ENCODE results near the gene UNC5A.

The UNC5A gene

DNA sequence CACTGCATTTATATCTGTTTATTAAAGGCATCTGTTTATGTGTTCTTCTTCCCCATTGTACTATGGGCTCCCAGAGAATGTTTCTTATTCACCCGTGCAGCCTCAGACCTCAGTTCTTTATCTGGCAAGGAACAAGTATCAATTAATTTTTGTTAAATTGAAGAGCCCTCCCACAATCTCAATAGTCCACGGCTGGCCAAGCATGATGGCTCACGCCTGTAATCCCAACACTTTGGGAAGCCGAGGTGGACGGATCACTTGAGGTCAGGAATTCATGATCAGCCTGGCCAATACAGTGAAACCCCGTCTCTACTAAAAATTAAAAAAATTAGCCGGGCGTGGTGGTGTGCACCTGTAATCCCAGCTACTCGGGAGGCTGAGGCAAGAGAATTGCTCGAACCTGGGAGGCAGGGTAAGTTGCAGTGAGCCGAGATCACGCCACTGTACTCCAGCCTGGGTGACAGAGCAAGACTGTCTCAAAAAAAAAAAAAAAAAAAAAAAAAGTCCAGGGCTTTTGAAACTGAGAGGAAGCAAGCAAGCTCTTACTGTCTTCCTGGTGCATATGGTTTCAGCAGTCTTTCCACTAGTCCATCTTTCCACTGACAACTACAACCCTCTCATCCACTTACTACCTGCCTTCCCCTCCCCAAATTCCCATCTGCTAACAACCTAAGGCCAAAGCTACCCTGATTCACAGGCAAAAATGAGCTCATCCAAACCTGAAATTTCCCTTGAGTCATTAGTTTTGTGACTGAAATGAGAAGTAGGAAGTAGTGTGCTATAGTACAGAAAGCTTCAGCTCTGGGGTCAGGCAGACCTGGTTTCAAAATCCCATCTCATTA, 91.1 kb downstream of the UNC5A start:
- DNase-seq = peak; percentile 65

DNA sequence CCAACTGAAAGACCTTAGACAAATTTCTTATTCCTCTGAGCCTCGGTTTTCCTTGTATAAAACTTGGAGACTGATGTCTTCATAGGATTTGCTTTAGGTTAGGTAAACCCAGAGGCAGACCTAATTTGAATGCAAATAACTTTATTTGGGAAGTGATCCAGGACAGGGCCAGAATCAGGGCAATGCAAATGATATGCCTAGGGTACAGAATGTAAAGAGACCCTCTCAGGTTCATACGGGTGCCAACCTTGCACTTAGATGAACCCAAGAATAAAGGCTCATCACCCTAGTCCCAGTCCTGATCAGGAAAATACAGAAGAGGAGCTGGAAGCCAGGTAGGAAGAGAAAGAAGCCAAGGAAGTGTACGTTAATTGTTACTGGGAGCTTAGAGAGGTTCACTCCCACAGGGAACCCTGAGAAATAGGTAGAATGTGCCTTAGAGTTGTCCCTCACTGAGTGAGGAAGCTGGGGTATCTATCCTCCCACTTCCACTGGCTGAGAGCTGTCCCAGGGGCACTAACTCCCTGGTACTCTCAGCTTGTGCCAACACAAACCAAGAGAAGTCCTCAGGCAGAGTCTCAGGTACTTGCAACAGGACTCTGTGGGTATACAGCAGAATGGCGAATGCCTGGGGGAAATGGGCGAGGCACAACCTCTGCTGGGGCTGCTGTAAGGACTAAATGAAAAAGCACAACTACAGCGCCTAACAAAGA, 91.9 kb downstream of the UNC5A start:
- DNase-seq = no peak

DNA sequence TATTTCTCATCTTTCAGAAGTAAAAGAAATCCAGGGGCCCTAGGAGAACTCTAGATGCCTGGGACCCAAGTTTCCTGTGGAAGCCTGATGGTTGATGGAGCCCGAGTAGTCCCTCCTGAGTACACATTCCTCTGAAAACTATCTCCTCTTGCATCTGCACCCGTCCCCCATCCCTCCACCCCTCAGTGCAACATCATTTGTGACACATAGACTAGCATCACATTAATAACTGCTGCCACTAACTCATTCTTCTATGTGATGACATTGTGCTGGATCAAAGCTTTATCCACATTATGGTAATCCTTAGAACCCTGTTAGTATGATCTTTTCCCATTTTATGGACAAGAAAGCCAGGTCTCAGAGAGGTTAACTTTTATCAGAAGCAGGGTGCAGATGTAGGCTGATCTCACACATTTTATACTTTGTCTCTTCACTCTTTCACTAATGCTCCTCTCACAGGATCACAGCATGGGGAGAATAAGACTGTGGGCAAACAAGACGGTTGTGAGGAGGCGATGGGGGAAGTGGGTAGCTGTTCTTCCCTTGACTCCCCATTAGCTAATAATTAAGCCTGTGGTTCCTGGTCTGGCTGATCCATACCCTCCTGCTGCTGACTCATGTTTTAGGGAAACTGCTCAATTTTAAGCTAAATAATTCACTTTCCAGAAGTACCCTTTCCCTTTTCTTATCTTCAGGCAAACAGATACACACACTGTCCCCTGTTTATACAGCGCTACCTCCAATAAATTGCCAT, 92.7 kb downstream of the UNC5A start:
- no peak for DNase-seq

DNA sequence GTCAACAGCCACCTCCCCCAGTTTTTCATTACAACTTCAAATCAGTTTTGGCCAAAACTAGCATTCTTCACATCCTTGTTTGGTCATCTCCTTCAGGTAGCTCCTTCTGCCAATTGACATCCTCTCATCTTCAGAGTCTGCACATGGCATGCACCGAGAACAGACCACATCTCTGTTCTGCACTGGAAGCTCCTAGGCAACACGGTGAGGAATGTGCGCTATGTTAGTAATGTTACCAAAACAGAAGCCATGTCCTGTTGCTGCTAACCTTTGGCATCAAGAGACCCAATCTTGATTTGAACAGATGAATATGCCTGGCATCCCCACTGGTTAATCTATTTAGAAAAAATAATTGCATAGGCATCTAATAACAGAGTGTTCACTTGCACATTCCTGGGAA, 93.9 kb downstream of the UNC5A start:
- no peak for DNase-seq

DNA sequence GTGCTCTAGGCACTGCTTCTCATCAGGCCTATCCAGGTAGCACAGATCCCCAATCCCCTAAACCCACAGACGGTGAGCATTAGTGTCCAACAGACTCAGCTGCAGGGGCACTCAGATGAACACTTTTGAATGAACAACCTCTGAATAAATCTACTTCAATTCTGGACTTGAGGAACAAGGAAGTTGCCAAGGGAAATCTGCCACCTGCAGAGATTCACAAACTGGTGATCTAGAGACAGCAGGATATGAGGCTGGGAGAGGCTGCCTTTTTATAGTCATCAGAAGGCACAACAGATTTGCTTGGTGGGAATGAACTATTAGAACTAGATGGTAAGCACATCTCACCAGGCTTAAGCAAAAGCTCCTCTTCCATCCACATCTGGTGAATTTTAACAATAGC, 95.8 kb downstream of the UNC5A start:
- no peak for DNase-seq

DNA sequence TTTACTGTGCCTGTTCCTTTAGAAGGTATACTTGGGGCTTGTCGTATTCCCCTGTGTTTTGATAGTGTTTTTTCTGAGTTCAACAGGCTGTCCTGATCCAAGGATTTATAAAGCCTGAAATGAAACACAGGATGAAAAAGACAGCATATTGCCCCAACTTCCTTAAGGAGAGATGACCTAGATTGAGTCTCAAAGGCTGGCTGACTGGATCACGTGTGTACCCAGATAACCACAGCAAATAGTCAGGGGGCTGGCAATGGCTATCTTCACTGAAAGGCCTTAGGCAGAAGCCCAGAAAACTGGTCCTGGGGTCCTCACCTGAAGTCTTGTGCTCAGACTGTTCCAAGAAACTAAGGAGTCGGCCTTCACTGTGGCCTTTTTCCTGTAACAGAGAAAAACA, 96.4 kb downstream of the UNC5A start:
- no peak for DNase-seq

DNA sequence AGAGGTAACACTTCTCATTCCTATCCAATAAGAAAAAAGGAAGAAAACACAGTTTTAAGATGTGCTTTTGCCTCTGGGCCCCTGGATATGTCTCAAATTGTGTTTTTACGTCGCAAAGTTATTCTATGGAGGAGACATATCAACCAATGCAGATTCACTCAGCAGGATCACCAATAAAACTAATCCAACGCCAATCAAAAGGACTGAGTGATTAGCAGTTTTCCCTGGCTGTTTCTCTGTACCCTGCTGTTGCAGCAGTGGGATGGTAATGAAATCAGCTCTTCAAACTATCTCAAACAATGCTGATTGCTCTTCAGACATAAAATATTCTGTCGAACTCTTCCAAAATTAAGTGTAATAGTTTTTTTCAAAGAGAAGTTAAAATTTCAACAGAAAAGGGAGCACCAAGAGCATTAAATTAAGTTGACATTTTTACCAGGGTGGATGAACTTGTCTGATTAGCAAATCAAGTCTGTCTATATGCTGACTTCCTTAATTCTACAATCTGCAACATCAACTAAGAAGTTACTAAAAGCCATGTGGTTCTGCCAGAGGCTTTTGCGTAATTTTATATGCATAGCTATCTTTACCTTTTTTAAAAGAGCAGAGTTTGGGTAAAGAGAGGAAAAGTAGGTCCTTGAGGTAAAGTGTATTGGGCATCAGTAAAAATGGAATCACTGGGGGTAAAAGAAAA, 98.5 kb downstream of the UNC5A start:
- no peak for DNase-seq

DNA sequence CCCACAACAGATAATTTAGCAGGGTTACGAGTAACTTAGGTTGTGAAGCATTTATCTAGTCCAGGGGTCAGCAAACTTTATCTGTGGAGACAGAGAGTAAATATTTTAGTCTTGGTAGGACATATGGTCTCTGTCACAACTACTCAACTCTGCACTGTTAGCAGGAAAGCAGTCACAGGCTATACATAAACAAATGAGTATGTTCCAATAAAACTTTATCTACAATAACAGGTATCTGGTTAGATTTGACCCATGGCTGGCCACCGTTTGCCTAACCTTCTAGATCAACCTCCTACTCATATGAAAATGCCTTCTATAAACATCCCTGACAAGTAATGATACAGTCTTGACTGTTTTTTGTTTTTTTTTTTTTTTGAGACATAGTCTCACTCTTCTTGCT, 101.8 kb downstream of the UNC5A start:
- DNase-seq = no peak

DNA sequence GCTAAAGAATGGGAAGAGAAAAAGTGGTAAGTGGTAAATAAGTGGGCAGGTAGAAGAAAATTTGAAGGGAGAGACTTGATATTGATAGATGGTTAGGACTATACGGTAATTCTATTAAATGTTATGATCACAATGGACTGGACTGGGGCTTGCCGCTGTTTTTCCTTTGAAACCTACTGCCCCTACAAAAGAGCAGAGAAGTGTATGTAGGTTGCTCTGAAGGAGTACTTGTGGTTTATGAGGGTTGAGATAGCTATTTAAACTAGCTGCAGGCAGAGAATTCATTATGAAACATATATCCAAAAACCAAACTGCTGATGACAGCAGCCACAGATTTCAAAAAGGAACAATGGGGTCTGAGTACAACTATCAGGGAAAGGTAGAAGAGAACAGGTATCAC, 105.5 kb downstream of the UNC5A start:
- no peak for DNase-seq

DNA sequence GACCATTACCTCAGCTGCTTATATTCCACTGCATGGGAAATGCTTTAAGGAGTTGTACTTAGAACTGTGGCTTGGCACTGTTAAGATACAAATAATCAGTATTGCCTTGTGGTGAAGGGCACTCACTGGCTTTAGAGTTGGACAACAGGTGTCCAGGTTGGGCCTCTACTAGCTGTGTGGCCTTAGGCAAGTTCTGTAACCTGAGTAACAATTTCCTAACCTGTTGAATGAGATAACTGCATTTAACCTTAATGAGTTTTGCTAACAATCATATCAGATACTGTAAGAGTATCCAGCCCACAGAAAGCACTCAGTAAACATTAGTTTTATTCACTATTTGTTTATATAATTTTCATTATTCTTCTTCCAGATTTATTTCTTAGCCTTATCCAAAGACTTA, 106.0 kb downstream of the UNC5A start:
- no peak for DNase-seq

DNA sequence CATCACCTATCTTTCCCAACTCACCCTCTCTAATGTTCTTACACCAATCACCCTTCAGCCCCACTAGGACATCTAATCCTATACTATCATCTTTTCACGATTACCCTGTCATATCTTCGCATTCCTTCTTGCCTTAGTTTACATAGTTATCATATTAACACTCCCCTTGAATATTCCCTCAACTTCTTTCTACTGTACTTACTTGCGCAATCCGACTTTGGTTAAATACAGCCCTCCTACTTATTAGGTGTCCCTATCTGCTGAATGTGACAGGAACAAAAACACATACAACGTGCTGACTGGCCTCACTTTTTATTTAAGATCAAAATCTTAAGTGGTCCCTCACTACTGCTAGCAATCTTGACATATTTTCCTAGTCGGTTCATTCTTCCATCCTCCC, 108.3 kb downstream of the UNC5A start:
- DNase-seq = no peak

DNA sequence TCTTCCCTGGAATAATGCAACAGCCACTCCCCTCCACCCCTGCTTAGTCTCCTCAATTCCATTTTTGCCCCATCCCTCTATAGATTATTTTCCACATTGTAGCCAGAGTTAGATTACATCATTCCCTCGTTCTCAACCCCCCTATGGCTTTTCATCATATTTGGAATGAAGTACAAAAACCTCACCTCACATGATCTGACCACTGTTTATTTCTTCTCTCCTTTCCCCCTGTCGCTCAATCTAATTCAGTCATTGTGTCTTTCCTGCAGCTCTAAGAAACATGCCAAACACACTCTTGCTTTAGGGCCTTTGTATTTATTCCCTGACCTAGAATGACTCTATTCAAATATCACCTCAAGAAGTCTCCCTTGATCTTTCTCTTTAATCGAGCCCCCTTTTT, 111.4 kb downstream of the UNC5A start:
- no peak for DNase-seq

DNA sequence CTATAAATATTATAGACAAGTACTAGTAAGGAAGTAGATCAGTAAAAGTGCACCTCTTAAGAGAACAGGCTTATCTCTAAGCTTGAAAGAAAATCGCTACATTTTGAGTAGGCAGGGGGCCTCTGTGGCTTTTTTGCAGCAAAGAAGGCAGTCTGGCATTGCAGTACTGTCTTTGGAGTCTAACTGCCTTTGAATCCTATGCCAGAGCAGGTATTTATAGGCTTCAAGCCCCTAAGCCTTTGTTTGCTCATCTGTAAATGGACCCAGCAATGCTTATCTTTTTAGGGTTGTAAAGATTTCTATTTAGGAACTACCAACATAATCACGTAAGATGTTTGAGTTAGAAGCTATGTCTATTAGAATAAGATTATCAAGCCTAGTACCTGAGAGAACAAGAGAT, 112.5 kb downstream of the UNC5A start:
- no peak for DNase-seq

DNA sequence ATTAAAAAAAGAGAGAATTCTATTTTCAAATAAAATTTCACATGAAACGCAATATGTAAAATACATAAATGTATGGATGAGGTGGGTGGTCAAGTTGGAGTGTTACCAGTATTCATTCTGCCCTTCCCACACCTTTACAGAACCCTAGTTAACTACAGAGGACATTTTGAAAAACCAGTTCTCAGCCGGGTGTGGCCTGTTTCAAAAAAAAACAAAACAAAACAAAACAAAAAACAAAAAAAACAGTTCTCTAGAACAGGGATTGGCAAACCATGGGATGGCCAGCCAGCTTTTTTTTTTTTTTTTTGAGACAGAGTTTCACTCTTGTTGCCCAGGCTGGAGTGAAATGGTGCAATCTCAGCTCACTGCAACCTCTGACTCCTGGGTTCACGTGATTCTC, 117.2 kb downstream of the UNC5A start:
- no peak for DNase-seq

DNA sequence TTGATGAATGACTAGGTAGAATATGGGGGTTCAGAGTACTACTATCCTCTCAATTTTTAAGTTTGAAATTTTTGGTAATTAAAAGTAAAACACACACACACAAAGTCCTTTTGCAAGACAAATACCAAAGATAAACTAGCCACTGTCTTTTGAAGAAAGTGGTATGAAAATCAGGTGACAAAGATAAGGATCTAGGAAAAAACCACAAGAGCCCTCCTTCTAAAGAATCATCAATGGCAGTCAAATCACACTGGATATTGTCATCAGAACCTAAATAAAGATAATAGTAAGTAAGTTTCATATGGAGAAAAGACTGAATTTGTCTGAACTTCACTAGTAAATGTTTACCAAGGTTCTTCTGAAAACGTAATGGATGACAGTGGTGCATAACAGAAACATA, 119.3 kb downstream of the UNC5A start:
- no peak for DNase-seq

Data from activated CD4-positive, alpha-beta T cell treated with anti-CD3 and anti-CD28 coated beads, Interleukin-2, amount 50 U/mL, for 16 hours (primary cell).